ENCODE data around the gene CR1L. TPM values are rescaled to one million over a fixed set of nuclear protein-coding genes. Genes with fewer than 3 reads are reported as not detected.
"Not testable (repeated sequence)": the region's sequence is repeated elsewhere in the genome, so short reads cannot be mapped to it uniquely, and the experiment has no call there.

Gene CR1L
- total RNA-seq, 1 donor from 2014 or later, result not detected

DNA sequence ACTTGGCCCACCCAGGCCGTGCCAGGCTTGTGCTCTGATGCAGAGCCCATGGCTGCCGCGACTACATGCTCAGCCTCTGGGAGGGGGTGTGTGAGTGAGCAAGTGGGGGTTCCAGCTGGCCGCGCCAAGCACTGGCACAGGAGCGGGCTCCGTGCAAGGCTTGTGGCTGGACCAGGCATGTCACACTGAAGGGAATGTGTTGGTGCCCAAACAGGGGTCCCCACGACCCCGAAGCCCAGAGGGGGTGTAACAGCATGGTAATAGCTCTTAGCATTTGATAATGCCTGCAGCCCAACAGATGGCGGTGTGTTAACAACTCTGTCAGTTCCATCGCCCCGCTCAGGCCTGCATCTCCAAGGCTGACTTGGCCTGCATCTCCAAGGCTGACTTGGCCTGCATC is 68.6 kb downstream of the CR1L start:
- TF ChIP-seq EZH2phosphoT487 (IDR thresholded peaks at IDR 0.05) (no peak), EZH2 (IDR thresholded peaks at IDR 0.05) (no peak)
- no peak overlapping the region for H3K4me2 ChIP-seq
- no peaks in the 10 kb centered on the region for H3K36me3 Mint-ChIP-seq
- H3K9ac ChIP-seq, result no peak overlapping the region
- H3K27ac Mint-ChIP-seq, result no peak overlapping the region
- no peaks in the 10 kb centered on the region for H3K36me3 ChIP-seq
- no peak overlapping the region for H3K27ac ChIP-seq
- H3K27me3 Mint-ChIP-seq (ENCODE audit: insufficient read depth, low read depth), result peaks cover 4% of the 10 kb centered on the region
- no peaks in the 10 kb centered on the region for H4K20me1 ChIP-seq (ENCODE audit: low read depth)
- no peaks in the 10 kb centered on the region for H3K9me3 ChIP-seq (ENCODE audit: low read depth)
- no peaks in the 10 kb centered on the region for H3K27me3 ChIP-seq
- H2AFZ ChIP-seq (replicated peaks), result no peak overlapping the region
- no peaks in the 10 kb centered on the region for H3K79me2 ChIP-seq (ENCODE audit: low read depth)
- H3K9me3 Mint-ChIP-seq, result peaks cover 7% of the 10 kb centered on the region
- no peak for DNase-seq (ENCODE audit: low spot score)
- H3K4me3 Mint-ChIP-seq, result no peak overlapping the region
- H3K4me3 ChIP-seq, result no peak overlapping the region
- no peaks in the 10 kb centered on the region for H3F3A ChIP-seq (ENCODE audit: low read depth)
- H3K4me1 Mint-ChIP-seq, result peaks cover 10% of the 10 kb centered on the region
- no peaks in the 10 kb centered on the region for H3K4me1 ChIP-seq

DNA sequence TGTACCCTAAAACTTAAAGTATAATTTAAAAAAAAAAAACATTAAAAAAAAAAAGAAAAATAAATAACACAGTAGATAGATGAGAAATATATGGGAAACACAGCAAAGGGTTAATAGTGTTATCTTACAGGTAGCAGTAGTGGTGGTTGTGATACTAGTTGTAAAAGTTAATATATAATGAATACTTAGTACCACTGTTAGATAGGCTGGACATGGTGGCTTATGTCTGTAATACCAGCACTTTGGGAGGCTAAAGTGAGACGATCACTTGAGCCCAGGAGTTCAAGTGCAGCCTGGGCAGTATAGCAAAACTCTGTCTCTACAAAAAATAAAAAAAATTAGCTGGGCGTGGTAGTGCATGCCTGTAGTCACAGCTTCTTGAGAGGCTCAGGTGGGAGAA is 74.3 kb downstream of the CR1L start:
- Histone ChIP-seq H3K27ac (no peak overlapping the region), H3K9me3 (ENCODE audit: low read depth) (peaks cover 4% of the 10 kb centered on the region), H3K79me2 (ENCODE audit: low read depth) (no peaks in the 10 kb centered on the region), H3K4me2 (no peak overlapping the region), H3K27me3 (no peaks in the 10 kb centered on the region), H3K9ac (no peak overlapping the region), H3F3A (ENCODE audit: low read depth) (no peaks in the 10 kb centered on the region), H2AFZ (replicated peaks) (no peak overlapping the region), H3K4me3 (no peak overlapping the region), H3K4me1 (no peaks in the 10 kb centered on the region), H3K36me3 (no peaks in the 10 kb centered on the region), H4K20me1 (ENCODE audit: low read depth) (no peaks in the 10 kb centered on the region)
- Mint-ChIP-seq H3K4me1 (no peaks in the 10 kb centered on the region), H3K27me3 (ENCODE audit: insufficient read depth, low read depth) (no peaks in the 10 kb centered on the region), H3K36me3 (no peaks in the 10 kb centered on the region), H3K9me3 (peaks cover 2% of the 10 kb centered on the region), H3K4me3 (no peak overlapping the region), H3K27ac (no peak overlapping the region)
- TF ChIP-seq, protein P1, sequence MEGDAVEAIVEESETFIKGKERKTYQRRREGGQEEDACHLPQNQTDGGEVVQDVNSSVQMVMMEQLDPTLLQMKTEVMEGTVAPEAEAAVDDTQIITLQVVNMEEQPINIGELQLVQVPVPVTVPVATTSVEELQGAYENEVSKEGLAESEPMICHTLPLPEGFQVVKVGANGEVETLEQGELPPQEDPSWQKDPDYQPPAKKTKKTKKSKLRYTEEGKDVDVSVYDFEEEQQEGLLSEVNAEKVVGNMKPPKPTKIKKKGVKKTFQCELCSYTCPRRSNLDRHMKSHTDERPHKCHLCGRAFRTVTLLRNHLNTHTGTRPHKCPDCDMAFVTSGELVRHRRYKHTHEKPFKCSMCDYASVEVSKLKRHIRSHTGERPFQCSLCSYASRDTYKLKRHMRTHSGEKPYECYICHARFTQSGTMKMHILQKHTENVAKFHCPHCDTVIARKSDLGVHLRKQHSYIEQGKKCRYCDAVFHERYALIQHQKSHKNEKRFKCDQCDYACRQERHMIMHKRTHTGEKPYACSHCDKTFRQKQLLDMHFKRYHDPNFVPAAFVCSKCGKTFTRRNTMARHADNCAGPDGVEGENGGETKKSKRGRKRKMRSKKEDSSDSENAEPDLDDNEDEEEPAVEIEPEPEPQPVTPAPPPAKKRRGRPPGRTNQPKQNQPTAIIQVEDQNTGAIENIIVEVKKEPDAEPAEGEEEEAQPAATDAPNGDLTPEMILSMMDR (IDR thresholded peaks at IDR 0.05), result no peak
- no peak for TF ChIP-seq EZH2 (IDR thresholded peaks at IDR 0.05)
- TF ChIP-seq EZH2phosphoT487 (IDR thresholded peaks at IDR 0.05), result no peak
- no peak for DNase-seq (ENCODE audit: low spot score)

DNA sequence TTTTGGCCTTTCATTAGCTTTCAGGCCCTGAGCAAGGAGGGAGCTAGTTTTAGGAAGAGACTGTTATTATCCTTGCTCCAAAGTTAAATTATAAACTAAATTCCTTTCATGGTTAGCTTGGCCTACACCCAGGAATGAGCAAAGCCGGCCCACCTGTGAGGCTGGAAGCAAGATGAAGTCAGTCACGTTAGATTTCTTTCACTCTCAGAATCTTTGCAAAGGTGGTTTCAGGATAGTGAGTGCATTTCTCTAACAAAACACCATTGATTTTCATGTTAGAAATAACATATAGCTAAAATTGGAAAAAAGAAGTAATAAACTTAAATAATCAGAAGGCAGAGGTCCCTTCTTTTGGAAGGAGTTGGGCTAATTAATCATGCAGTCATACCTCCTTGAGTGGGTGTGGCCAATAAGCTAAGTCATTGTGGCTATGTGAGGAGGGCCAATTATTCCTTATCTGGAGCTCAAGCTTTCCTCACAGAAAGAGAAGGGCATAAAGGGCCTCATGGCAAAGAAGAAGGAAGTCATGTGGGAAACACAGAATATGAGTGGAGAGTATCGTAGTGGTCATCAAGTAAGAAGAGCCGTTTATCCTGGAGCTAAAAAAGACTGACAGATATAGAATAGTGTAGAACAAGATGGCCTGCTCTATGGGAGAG is 83.4 kb downstream of the CR1L start:
- H3K9ac ChIP-seq; H3K27ac Mint-ChIP-seq; H3F3A ChIP-seq (ENCODE audit: low read depth); H3K36me3 ChIP-seq; H2AFZ ChIP-seq (replicated peaks); H3K9me3 Mint-ChIP-seq; H3K4me3 Mint-ChIP-seq; H3K36me3 Mint-ChIP-seq; H4K20me1 ChIP-seq (ENCODE audit: low read depth); H3K27me3 ChIP-seq; H3K4me3 ChIP-seq; H3K4me1 ChIP-seq; H3K27me3 Mint-ChIP-seq (ENCODE audit: insufficient read depth, low read depth); H3K4me1 Mint-ChIP-seq; H3K79me2 ChIP-seq (ENCODE audit: low read depth); H3K27ac ChIP-seq; H3K9me3 ChIP-seq (ENCODE audit: low read depth); H3K4me2 ChIP-seq; DNase-seq (ENCODE audit: low spot score): not testable (repeated sequence)

- H3K4me1 Mint-ChIP-seq; H3K27me3 Mint-ChIP-seq (ENCODE audit: insufficient read depth, low read depth); H3K27ac Mint-ChIP-seq; H4K20me1 ChIP-seq (ENCODE audit: low read depth); H3K4me3 Mint-ChIP-seq; H3K9me3 Mint-ChIP-seq; H3K4me3 ChIP-seq; H3K4me1 ChIP-seq; H3K27ac ChIP-seq; DNase-seq (ENCODE audit: low spot score); H3K27me3 ChIP-seq; H3K9me3 ChIP-seq (ENCODE audit: low read depth); H3K4me2 ChIP-seq; H3K36me3 ChIP-seq; H2AFZ ChIP-seq (replicated peaks); H3K36me3 Mint-ChIP-seq; H3K79me2 ChIP-seq (ENCODE audit: low read depth); H3F3A ChIP-seq (ENCODE audit: low read depth); H3K9ac ChIP-seq: not testable (repeated sequence)
Measured at GRCh38 chr1:207737503-207738157, 92.7 kb downstream of the CR1L start.

DNA sequence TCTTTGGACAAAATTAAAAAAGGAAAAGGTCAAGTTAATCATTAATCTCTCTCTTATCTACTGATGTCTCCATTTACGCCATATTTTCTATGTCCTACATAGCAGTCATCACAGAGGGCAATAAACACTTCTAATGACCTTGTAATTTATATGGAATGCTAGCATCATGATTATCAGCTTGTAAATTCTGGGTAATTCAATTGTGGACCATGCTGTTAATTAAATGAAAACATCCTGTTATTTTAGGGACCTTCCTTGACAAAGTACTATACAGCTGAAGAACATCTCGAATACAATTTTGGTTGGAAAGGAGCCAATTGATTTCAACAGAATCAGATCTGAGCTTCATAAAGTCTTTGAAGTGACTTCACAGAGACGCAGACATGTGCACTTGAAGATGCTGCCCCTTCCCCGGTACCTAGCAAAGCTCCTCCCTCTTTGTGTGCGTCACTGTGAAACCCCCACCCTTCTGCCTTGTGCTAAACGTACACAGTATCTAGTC is 93.3 kb downstream of the CR1L start:
- not testable (repeated sequence) for H3K36me3 Mint-ChIP-seq; H3K27me3 Mint-ChIP-seq (ENCODE audit: insufficient read depth, low read depth); H3K4me3 ChIP-seq; H3K79me2 ChIP-seq (ENCODE audit: low read depth); H3K4me2 ChIP-seq; H3K27ac Mint-ChIP-seq; H3K4me1 Mint-ChIP-seq; H3K4me1 ChIP-seq; H3K36me3 ChIP-seq; H3K27ac ChIP-seq; H3K4me3 Mint-ChIP-seq; H4K20me1 ChIP-seq (ENCODE audit: low read depth); H3K9me3 Mint-ChIP-seq; DNase-seq (ENCODE audit: low spot score); H3K9ac ChIP-seq; H2AFZ ChIP-seq (replicated peaks); H3K9me3 ChIP-seq (ENCODE audit: low read depth); H3K27me3 ChIP-seq; H3F3A ChIP-seq (ENCODE audit: low read depth)
